HG03066 (cell line): Measurements from ENCODE around the gene DNAJC5.

ENCODE experiments used
- ATAC-seq: cut with Tn5 transposase; IDR thresholded peaks from one replicate; pipeline ENCODE4 v1.9.1; 2021; ENCODE audit warnings: low read depth; ENCODE audit not compliant: unreplicated experiment

DNAJC5 gene

GRCh38 chr20:63882257-63883200 lies 12.4 kb upstream of the DNAJC5 start:
- ATAC-seq, result no peak

GRCh38 chr20:63883201-63883593 lies 11.7 kb upstream of the DNAJC5 start:
- ATAC-seq, result no peak

- ATAC-seq, result no peak
These were observed 10.2 kb upstream of the DNAJC5 start for GRCh38 chr20:63884506-63885263.

- no peak for ATAC-seq
These were observed 9.5 kb upstream of the DNAJC5 start for GRCh38 chr20:63885264-63886053.

GRCh38 chr20:63886054-63886419 lies 8.9 kb upstream of the DNAJC5 start:
- no peak for ATAC-seq

GRCh38 chr20:63886921-63887320 lies 8.0 kb upstream of the DNAJC5 start:
- no peak for ATAC-seq

GRCh38 chr20:63889241-63890200 lies 5.4 kb upstream of the DNAJC5 start:
- no peak for ATAC-seq

- ATAC-seq, result no peak
These were observed 4.7 kb upstream of the DNAJC5 start for GRCh38 chr20:63890201-63890576.

- no peak for ATAC-seq
These were observed 4.3 kb upstream of the DNAJC5 start for GRCh38 chr20:63890616-63891015.

- no peak for ATAC-seq
These were observed 3.6 kb upstream of the DNAJC5 start for GRCh38 chr20:63891061-63892002.

- ATAC-seq, result no peak
These were observed 2.5 kb upstream of the DNAJC5 start for GRCh38 chr20:63892402-63892801.

GRCh38 chr20:63893999-63894357 lies 948 bp upstream of the DNAJC5 start:
- no peak for ATAC-seq

- no peak for ATAC-seq
These were observed 451 bp downstream of the DNAJC5 start for GRCh38 chr20:63895202-63895951.

- no peak for ATAC-seq
These were observed 982 bp downstream of the DNAJC5 start for GRCh38 chr20:63895952-63896263.

GRCh38 chr20:63896264-63897105 lies 1.6 kb downstream of the DNAJC5 start:
- peak; percentile 41 for ATAC-seq

- ATAC-seq, result no peak
These were observed 3.1 kb downstream of the DNAJC5 start for GRCh38 chr20:63897978-63898561.
